H1 (cell line): Measurements from ENCODE around the gene C19orf25. TPM values are rescaled to one million over a fixed set of nuclear protein-coding genes. Genes with fewer than 3 reads are reported as not detected.

ENCODE experiments used
- CTCF ChIA-PET: fragments of 300-600 bp; sonication (Branson Sonifier 250); formaldehyde crosslinking; loops from one replicate; lab custom pipeline; 2021; ENCODE audit not compliant: partially characterized antibody; lab: Charles Lee
- POLR2A ChIA-PET: fragments of 300-600 bp; sonication (Branson Sonifier 250); formaldehyde crosslinking; loops from one replicate; lab custom pipeline; 2021; ENCODE audit warnings: inconsistent platforms; ENCODE audit not compliant: partially characterized antibody; lab: Charles Lee
- DNase-seq, 2 experiments: peaks; one replicate each; pipeline versions ENCODE4 v3.0.0 to v3.0.0-alpha.2; 2010 to 2022; ENCODE audit warnings: low spot score in 2 of 2, low read depth in 1 of 2, mixed read lengths in 1 of 2
- FAIRE-seq: peaks from 2 replicates; lab custom pipeline; 2011; peaks lifted over from hg19 to GRCh38; lab: Jason Lieb, UNC
- H2AFZ ChIP-seq: 2 replicates; pipeline ENCODE4 v1.8.1; 2012; ENCODE audit warnings: low read length, inconsistent platforms
- H2AK5ac ChIP-seq: 2 replicates; pipeline ENCODE4 v1.6.1; 2013; ENCODE audit warnings: low read depth, low read length
- H2BK120ac ChIP-seq: replicated peaks from 2 replicates; pipeline ENCODE3; 2013; ENCODE audit warnings: low read depth, low read length, inconsistent platforms
- H2BK12ac ChIP-seq: 2 replicates; pipeline ENCODE4 v1.6.1; 2013; ENCODE audit warnings: low read depth, low read length
- H2BK15ac ChIP-seq: 2 replicates; pipeline ENCODE4 v1.6.1; 2013; ENCODE audit warnings: low read length
- H2BK20ac ChIP-seq: 2 replicates; pipeline ENCODE4 v1.6.1; 2013; ENCODE audit warnings: low read length
- H2BK5ac ChIP-seq: 2 replicates; pipeline ENCODE4 v1.6.1; 2013; ENCODE audit warnings: low read depth, low read length
- H3K14ac ChIP-seq: 2 replicates; pipeline ENCODE4 v1.6.1; 2013; ENCODE audit warnings: inconsistent platforms; ENCODE audit not compliant: insufficient read length
- H3K18ac ChIP-seq: 2 replicates; pipeline ENCODE4 v1.6.1; 2013; ENCODE audit warnings: low read length; ENCODE audit errors: extremely low read depth
- H3K23ac ChIP-seq: 2 replicates; pipeline ENCODE4 v1.6.1; 2013; ENCODE audit warnings: inconsistent platforms; ENCODE audit not compliant: insufficient read length
- H3K23me2 ChIP-seq: 2 replicates; pipeline ENCODE4 v1.6.1; 2013; ENCODE audit warnings: low read depth, low read length
- H3K27ac ChIP-seq: 2 replicates; pipeline ENCODE4 v1.6.1; 2011; ENCODE audit warnings: low read depth, low read length, inconsistent platforms
- H3K27me3 ChIP-seq, 4 experiments: replicated peaks in 1 of 4; 1 replicate in 1 of 4; 2 replicates in 3 of 4; pipeline versions ENCODE4 v1.6.1 to v1.8.1; 2011 to 2013; ENCODE audit warnings: low read length in 3 of 4, mild to moderate bottlenecking in 3 of 4, inconsistent platforms in 2 of 4, mixed read lengths in 2 of 4, moderate library complexity in 1 of 4; ENCODE audit not compliant: control insufficient read depth in 3 of 4, insufficient read depth in 3 of 4; ENCODE audit errors: extremely low read depth in 1 of 4
- H3K36me3 ChIP-seq, 4 experiments: 2 replicates each; pipeline versions ENCODE4 v1.6.1 to v1.8.1; 2011 to 2013; ENCODE audit warnings: mild to moderate bottlenecking in 4 of 4, low read length in 3 of 4, moderate library complexity in 2 of 4, control low read depth in 1 of 4, inconsistent platforms in 1 of 4; ENCODE audit not compliant: insufficient read depth in 4 of 4, control insufficient read depth in 2 of 4
- H3K4ac ChIP-seq: replicated peaks from 2 replicates; pipeline ENCODE3; 2013; ENCODE audit warnings: low read length, low read depth, mixed read lengths, inconsistent platforms; ENCODE audit not compliant: insufficient read length
- H3K4me1 ChIP-seq, 4 experiments: replicated peaks in 1 of 4; 1 replicate in 1 of 4; 2 replicates in 3 of 4; pipeline versions ENCODE4 v1.6.1 to v1.8.1; 2011 to 2013; ENCODE audit warnings: low read length in 3 of 4, inconsistent platforms in 2 of 4, mixed read lengths in 1 of 4; ENCODE audit not compliant: insufficient read depth in 4 of 4, control insufficient read depth in 3 of 4
- H3K4me2 ChIP-seq, 2 experiments: 2 replicates each; pipeline versions ENCODE4 v1.6.1 to v1.8.1; 2011 to 2013; ENCODE audit warnings: low read depth in 2 of 2, low read length in 2 of 2, control low read depth in 1 of 2, inconsistent platforms in 1 of 2, mild to moderate bottlenecking in 1 of 2; ENCODE audit not compliant: insufficient read depth in 1 of 2
- H3K4me3 ChIP-seq, 4 experiments: fragments of 200-600, 300-600 bp in 1 of 4; sonication (generic), shearing (Covaris generic), sonication (Bioruptor Twin) in 1 of 4; 2 replicates each; pipeline versions ENCODE4 v1.5.1 to v1.8.1; 2011 to 2016; ENCODE audit warnings: low read length in 4 of 4, low read depth in 3 of 4, control low read depth in 2 of 4, inconsistent platforms in 2 of 4, mild to moderate bottlenecking in 2 of 4, mixed read lengths in 1 of 4, moderate library complexity in 1 of 4; ENCODE audit not compliant: insufficient read depth in 2 of 4; ENCODE audit errors: extremely low read depth in 1 of 4
- H3K56ac ChIP-seq: replicated peaks from 2 replicates; pipeline ENCODE3; 2013; ENCODE audit warnings: low read depth, mild to moderate bottlenecking, mixed read lengths, low read length, inconsistent platforms; ENCODE audit not compliant: insufficient read length
- H3K79me1 ChIP-seq: 2 replicates; pipeline ENCODE4 v1.6.1; 2013; ENCODE audit warnings: low read depth, low read length, control low read depth
- H3K79me2 ChIP-seq, 2 experiments: 2 replicates each; pipeline versions ENCODE4 v1.6.1 to v1.8.1; 2012 to 2013; ENCODE audit warnings: low read length in 2 of 2, mild to moderate bottlenecking in 2 of 2, inconsistent platforms in 1 of 2; ENCODE audit not compliant: insufficient read depth in 2 of 2, control insufficient read depth in 1 of 2
- H3K9ac ChIP-seq, 4 experiments: replicated peaks in 1 of 4; 1 replicate in 1 of 4; 2 replicates in 3 of 4; pipeline versions ENCODE4 v1.6.1 to v1.8.1; 2011 to 2013; ENCODE audit warnings: low read depth in 3 of 4, low read length in 3 of 4, control low read depth in 2 of 4, mild to moderate bottlenecking in 2 of 4, moderate library complexity in 2 of 4, inconsistent platforms in 1 of 4; ENCODE audit errors: extremely low read depth in 1 of 4
- H3K9me3 ChIP-seq, 2 experiments: 2 replicates each; pipeline versions ENCODE4 v1.6.1 to v1.8.1; 2012 to 2013; ENCODE audit warnings: mild to moderate bottlenecking in 2 of 2, moderate library complexity in 2 of 2, control low read depth in 1 of 2, inconsistent platforms in 1 of 2, low read depth in 1 of 2, low read length in 1 of 2, mixed read lengths in 1 of 2; ENCODE audit not compliant: insufficient read depth in 2 of 2
- H4K20me1 ChIP-seq, 2 experiments: replicated peaks in 1 of 2; 2 replicates each; pipeline versions ENCODE3 to v1.8.1; 2011 to 2013; ENCODE audit warnings: inconsistent platforms in 2 of 2, low read length in 2 of 2, mild to moderate bottlenecking in 1 of 2; ENCODE audit not compliant: insufficient read depth in 2 of 2, control insufficient read depth in 1 of 2
- H4K5ac ChIP-seq: 2 replicates; pipeline ENCODE4 v1.6.1; 2013; ENCODE audit warnings: low read length, low read depth, mixed read lengths, inconsistent platforms; ENCODE audit not compliant: insufficient read length
- H4K8ac ChIP-seq: 2 replicates; pipeline ENCODE4 v1.8.0; 2013; ENCODE audit warnings: mild to moderate bottlenecking, moderate library complexity, low read length, inconsistent platforms; ENCODE audit not compliant: insufficient read depth; ENCODE audit errors: extremely low read depth
- H4K91ac ChIP-seq: replicated peaks from 2 replicates; pipeline ENCODE3; 2013; ENCODE audit warnings: low read length, mixed read lengths, inconsistent platforms; ENCODE audit not compliant: insufficient read length
- CHD2 ChIP-seq: IDR thresholded peaks from 2 replicates; pipeline ENCODE4 v1.6.1; 2012; ENCODE audit warnings: low read length, improper control_type of control experiment
- EP300 ChIP-seq, 2 experiments: IDR thresholded peaks; 1 replicate in 1 of 2; 2 replicates in 1 of 2; pipeline ENCODE4 v1.6.1; 2011 to 2012; ENCODE audit warnings: low read depth in 2 of 2, low read length in 2 of 2, mild to moderate bottlenecking in 2 of 2, borderline replicate concordance in 1 of 2, inconsistent platforms in 1 of 2, moderate library complexity in 1 of 2
- GABPA ChIP-seq: IDR thresholded peaks from 2 replicates; pipeline ENCODE4 v1.6.1; 2011; ENCODE audit warnings: mild to moderate bottlenecking, low read length, moderate library complexity, borderline replicate concordance; ENCODE audit not compliant: insufficient read depth
- HDAC2 ChIP-seq, 2 experiments: fragments of 300-600 bp in 1 of 2; sonication (generic) in 1 of 2; IDR thresholded peaks; 2 replicates each; pipeline ENCODE4 v1.6.1; 2011 to 2012; ENCODE audit warnings: low read depth in 2 of 2, low read length in 2 of 2, mild to moderate bottlenecking in 2 of 2, moderate library complexity in 2 of 2, borderline replicate concordance in 1 of 2, inconsistent platforms in 1 of 2
- KDM5A ChIP-seq: fragments of 200-600 bp; IDR thresholded peaks from 2 replicates; pipeline ENCODE4 v1.7.1; 2012; ENCODE audit warnings: mild to moderate bottlenecking, low read length, inconsistent platforms, mixed read lengths
- POLR2AphosphoS5 ChIP-seq: IDR thresholded peaks from 2 replicates; pipeline ENCODE4 v1.6.1; 2011; ENCODE audit warnings: low read depth, low read length
- RFX5 ChIP-seq: IDR thresholded peaks from 2 replicates; pipeline ENCODE4 v1.6.1; 2011; ENCODE audit warnings: low read depth, low read length, improper control_type of control experiment, borderline replicate concordance
- RNF2 ChIP-seq: fragments of 200-900, 300-1000 bp; sonication (generic); IDR thresholded peaks from 2 replicates; pipeline ENCODE4 v1.7.1; 2016; ENCODE audit warnings: borderline replicate concordance, low read depth, mild to moderate bottlenecking, antibody characterized with exemption, low read length; ENCODE audit not compliant: poor library complexity, severe bottlenecking; ENCODE audit errors: missing control alignments
- SUZ12 ChIP-seq: fragments of 200-600 bp; sonication (generic); IDR thresholded peaks from 2 replicates; pipeline ENCODE4 v1.6.1; 2012; ENCODE audit warnings: mild to moderate bottlenecking, inconsistent platforms, low read length, moderate library complexity, mixed read lengths
- TAF1 ChIP-seq: IDR thresholded peaks from 2 replicates; pipeline ENCODE4 v1.6.1; 2011; ENCODE audit warnings: mild to moderate bottlenecking, low read depth, low read length
- TCF12 ChIP-seq: IDR thresholded peaks from 2 replicates; pipeline ENCODE4 v1.6.1; 2011; ENCODE audit warnings: low read depth, mild to moderate bottlenecking, low read length
- WGBS, 2 experiments: shearing (Covaris generic) in 1 of 2; methylation state at CpG; one replicate each; pipeline versions ENCODE4 v1.1.6 to v1.1.7; 2013 to 2015; ENCODE audit warnings: low lambda C conversion rate in 2 of 2, mixed read lengths in 2 of 2, inconsistent platforms in 1 of 2, low coverage in 1 of 2, missing lambda C conversion rate in 1 of 2; ENCODE audit not compliant: insufficient replicate concordance in 2 of 2, insufficient coverage in 1 of 2, insufficient read length in 1 of 2; ENCODE audit errors: extremely low coverage in 1 of 2, missing lambda C conversion rate in 1 of 2; 5-methylcytosine and 5-hydroxymethylcytosine counted together
- polyA plus RNA-seq, 7 experiments: library from polyadenylated mRNA; depleted of rRNA in 3 of 7; stranded (reverse) in 5 of 7; unstranded in 2 of 7; fragments of >200 nt in 5 of 7; fragments of 200-250 nt in 2 of 7; gene quantifications; 1 replicate in 5 of 7; 2 replicates in 1 of 7; 4 replicates in 1 of 7; pipeline versions ENCODE4 v1.2.1 to v1.2.3, GENCODE V29; 2011 to 2013; ENCODE audit warnings: missing spikeins in 2 of 7, mixed read lengths in 2 of 7
- total RNA-seq: library from RNA; stranded (reverse); fragmentation: NEBNext Ultra II Directional; extraction: Animal tissue kit (Norgen Biotek cat#: 25700); gene quantifications from 2 replicates; pipeline ENCODE4 v1.2.1, GENCODE V29; 2021

Gene C19orf25
- total and polyA plus RNA-seq, 2 of the 8 experiments (the other 6 are each of a cell fraction or from before 2014, with no cell fraction given): 41.3 to 67.4 TPM

- H4K8ac ChIP-seq: no peak overlapping the region; the same call in 1 of the 2 replicates
- no peak for FAIRE-seq
- H3K4ac ChIP-seq: no peak overlapping the region
- H3K4me2 ChIP-seq: peak overlapping the region in 1 of 2 experiments; percentile 86; a peak in 1 of 4 replicates
- H3K36me3 ChIP-seq: peaks cover 0 to 16% (median 3%) of the 10 kb centered on the region in 4 experiments; a peak in 3 of 8 replicates
- no peak overlapping the region for H2AFZ ChIP-seq
- POLR2A ChIA-PET: interaction anchor here (0.7 to 4.5 kb wide), 12 partner anchors 7 to 200 kb away, joined by 3 to 27 read pairs (median 4); partner anchors contain the start of gene REEP6
- no peak overlapping the region for H3K27ac ChIP-seq
- no peaks in the 10 kb centered on the region for H3K9me3 ChIP-seq
- peaks cover 13% of the 10 kb centered on the region for H3K23me2 ChIP-seq
- peaks cover 2% of the 10 kb centered on the region; the same call in 1 of the 2 replicates for H3K79me1 ChIP-seq
- H2BK15ac ChIP-seq: no peak overlapping the region
- H2BK5ac ChIP-seq: no peak overlapping the region
- no peak overlapping the region for H3K18ac ChIP-seq
- CTCF ChIA-PET: interaction anchor here (0.6 to 2.4 kb wide), 8 partner anchors 8 to 248 kb away, joined by 3 to 10 read pairs (median 6); no protein-coding TSS in a partner anchor
- H3K9ac ChIP-seq: no peak overlapping the region
- no peak for DNase-seq
- H3K14ac ChIP-seq: no peak overlapping the region
- WGBS, 2 experiments: 95% methylated on average over 19 of the region's 20 CpGs; no CpG with 5 or more reads in 1 of the 2 experiments
- no peak overlapping the region for H3K4me3 ChIP-seq
- no peak overlapping the region for H3K23ac ChIP-seq
- H3K56ac ChIP-seq: no peak overlapping the region
- peaks cover 0 to 24% (median 13%) of the 10 kb centered on the region in 4 experiments; a peak in 5 of 7 replicates for H3K4me1 ChIP-seq
- no peak overlapping the region for H4K91ac ChIP-seq
- H2BK20ac ChIP-seq: no peak overlapping the region
- H4K5ac ChIP-seq: no peak overlapping the region
- H2AK5ac ChIP-seq: no peak overlapping the region
- peaks cover 31 to 51% (median 48%) of the 10 kb centered on the region in 4 experiments for H3K27me3 ChIP-seq
- no peak overlapping the region for H2BK120ac ChIP-seq
- peaks cover 20 to 51% of the 10 kb centered on the region in 2 experiments for H4K20me1 ChIP-seq
- H2BK12ac ChIP-seq: no peak overlapping the region
- peaks cover 0 to 4% of the 10 kb centered on the region in 2 experiments; a peak in 1 of 4 replicates for H3K79me2 ChIP-seq
- TF ChIP-seq KDM5A (no peak), TCF12 (no peak), RNF2 (no peak), HDAC2 (IDR thresholded peaks at IDR 0.05; ENCODE audit: borderline replicate concordance in 1 of 2, low read depth in 2 of 2, low read length in 2 of 2) (no peak), POLR2AphosphoS5 (no peak), GABPA (no peak), TAF1 (no peak), RFX5 (no peak), SUZ12 (no peak), CHD2 (no peak), EP300 (IDR thresholded peaks at IDR 0.05; ENCODE audit: borderline replicate concordance in 1 of 2, low read depth in 2 of 2, low read length in 2 of 2) (no peak)
Observed at GRCh38 chr19:1473085-1473851, 5.7 kb downstream of the C19orf25 start.
